CD4-positive, alpha-beta T cell treated with Interleukin-12 subunit alpha and Interleukin-12 subunit beta, for 1 hour (primary cell): ENCODE data around the gene TRIM63.

Experiments used
- DNase-seq: peaks from one replicate; pipeline ENCODE4 v3.0.0-alpha.2; 2020

TRIM63 gene

DNA sequence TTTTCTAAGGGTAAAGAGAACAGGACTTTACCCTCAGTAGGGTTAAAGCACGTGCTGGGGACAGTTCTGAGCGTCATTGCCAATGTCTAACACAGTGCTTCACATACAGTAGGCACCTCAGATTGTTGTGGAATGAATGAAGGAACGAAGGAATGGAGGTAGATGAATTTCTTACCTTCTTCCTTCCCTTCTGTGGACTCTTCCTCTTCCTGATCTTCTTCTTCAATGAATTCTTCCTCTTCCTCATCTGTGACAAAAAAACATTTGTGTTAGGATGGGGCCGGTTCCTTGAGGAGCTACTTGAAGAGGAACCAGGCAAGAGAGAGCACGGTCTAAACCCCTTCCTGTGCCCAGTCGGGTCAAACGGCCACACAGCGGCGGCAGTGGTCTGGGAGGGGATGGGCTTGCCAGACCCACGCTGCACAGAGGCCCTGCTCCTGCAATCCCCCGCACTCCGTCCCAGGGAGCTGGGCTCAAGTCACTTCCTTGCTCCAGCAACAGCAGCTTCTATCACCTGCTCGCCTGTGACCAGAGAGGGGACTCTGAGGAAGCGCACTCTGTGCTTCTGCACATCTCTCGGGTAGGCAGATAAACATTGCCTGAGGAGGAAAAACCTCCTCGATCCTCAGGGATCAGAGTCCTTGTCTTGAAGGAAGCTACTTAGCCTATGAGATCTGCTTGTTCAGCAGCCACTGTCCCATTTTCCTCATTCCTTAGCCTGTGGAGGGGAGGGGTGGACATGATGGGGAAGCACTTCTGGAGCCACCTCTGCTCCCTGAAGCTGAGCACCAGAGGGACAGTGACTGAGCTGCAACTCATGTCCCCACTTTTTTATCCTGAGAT lies 13.5 kb downstream of the TRIM63 start:
- DNase-seq: no peak

- DNase-seq: no peak
Measured at GRCh38 chr1:26050248-26050640, 17.2 kb downstream of the TRIM63 start.

DNA sequence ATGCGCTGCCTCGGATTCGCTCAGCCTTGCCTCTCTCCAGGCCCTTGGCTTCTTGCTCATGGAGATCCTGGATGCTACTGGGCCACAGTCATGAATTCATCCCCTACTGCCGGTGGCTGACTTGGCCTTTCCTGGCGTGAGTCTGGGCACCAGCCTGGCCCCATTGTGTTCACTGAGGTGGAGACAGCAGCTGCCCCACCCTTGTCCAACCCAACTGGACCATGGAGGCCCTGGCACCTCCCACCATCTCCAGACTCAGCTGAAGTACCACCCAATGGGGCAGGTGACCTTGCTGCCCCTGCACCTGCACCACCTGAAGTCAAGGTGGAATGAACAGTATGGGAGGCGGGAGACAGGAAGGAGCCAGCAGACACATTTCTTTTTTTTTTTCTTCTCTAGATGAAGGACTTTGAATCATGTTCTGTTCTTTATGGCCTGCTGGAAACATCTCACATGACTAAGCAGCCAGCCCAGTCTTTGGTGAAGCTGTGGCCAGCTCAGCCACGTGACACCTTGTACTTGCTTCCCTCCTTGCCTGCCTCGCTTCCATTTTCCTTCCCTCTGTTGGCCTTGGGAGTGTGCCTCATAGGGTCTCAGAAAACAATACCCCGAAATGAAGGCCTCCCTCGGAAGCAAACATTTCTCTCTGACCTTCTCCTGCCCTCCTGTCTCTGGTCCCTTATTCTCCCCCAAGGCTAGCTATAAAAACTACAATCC lies 17.7 kb downstream of the TRIM63 start:
- no peak for DNase-seq

- no peak for DNase-seq
Measured at GRCh38 chr1:26047278-26047874, 20.1 kb downstream of the TRIM63 start.

DNA sequence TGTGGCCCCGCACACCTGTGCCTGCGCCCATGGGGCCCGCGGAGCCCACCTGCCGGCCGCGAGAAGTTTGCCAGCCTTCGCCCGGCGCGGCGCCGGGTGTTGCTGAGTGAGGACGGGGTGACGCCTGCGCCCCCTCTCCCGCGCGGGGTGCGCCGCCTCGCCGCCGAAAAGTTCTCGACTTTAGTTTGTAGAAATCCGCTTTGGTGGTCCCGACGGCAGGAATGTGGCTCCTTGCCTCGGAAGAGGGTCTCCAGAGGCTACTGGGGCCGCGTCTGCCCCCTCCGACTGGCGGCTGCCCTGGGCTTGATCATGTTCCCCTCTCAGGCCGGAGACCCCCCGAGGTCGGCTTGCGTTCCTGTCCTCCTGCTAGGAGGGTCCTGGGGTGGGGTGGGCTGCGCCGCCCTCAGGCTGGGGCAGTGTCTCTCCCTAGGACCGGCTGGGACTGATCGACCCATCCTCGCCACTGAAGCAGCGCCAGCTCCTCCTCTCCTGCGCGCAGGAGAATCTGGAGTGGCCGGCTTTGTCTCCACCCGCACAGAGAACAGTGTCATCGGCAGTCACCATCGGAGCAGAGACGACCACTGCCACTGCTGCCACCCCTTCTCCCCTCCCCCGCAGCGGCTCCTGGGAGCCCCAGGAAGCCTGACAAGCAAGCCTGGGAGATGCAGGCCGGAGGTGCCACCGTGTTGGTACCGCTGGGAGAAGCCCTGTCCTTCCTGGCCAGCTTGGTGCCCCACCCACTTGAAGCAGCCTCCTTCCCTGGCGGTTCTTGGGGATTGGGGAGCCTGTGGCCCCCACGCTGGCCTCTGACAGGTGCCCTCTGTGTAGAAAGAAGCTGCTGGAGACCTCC lies 21.0 kb downstream of the TRIM63 start:
- no peak for DNase-seq

DNA sequence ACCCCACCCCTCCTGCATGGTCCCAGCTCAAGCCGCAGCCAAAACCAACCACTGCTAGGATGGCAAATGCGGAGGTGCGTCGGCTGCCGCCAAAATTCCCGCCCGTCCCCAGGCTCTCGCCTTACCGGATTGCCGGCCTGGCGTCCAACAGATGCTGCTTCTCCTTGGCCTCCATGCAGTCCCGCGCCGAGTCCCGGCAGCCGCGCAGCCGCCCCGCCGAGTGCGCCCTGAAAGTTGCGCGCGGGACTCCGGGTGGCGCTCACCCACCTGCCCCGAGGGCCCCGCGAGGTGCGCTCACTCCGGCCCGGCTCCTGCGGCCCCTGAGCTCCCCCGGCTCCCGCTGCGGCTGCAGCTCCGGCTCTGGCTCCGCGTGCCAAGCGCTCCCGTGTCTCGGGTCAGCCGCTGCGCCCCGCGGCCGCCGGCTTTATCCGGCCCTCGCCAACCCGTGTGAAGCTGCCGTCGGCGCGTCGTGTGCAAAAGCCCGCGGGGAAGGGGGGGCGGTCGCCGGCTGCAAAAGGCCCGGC lies 21.6 kb downstream of the TRIM63 start, which contains the start of gene SLC30A2:
Gene SLC30A2 (minus strand): TSS at position 397 of the 524 bp plus-strand sequence. CDS start 222 bp downstream, at position 175.
- DNase-seq: no peak

GRCh38 chr1:26044971-26045721 lies 22.3 kb downstream of the TRIM63 start:
- no peak for DNase-seq

DNA sequence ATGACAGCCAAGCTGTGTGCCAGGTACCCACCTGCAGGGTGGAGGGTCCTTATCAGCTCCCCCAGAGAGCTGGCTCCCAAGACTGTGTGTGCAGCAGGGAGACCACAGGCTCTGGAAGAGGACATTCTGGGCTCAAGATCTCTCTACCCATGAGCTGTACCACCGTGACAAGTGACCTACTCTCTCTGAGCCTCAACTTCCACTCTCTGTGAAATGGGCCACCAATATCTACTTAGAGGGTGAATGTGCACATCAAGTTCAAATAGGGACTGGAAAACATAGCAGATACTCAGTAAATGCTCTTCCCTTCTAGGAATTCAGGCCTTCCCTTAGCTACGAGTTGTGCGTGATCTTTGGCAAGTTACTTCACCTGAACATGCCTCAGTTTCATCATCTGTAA lies 23.0 kb downstream of the TRIM63 start:
- no peak for DNase-seq

GRCh38 chr1:26043765-26044164 lies 23.7 kb downstream of the TRIM63 start:
- no peak for DNase-seq

DNA sequence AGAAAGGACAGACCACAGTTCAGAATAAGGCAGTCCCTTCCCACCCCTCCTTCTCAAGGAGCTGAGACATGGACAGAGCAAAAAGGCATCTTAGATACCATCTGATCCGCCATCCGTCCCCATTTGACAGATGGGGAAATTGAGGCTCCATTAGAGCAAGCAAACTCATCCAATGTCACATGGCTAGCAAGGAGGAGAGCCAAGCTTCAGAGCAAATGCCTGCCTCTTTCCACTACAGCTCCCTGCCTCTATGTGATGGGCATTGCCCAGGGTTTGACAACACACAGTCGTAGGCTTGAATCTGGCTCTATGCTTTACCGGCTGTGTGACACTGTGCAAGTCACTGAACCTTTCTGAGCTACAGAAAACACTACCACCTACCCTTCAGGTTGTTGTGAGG lies 25.5 kb downstream of the TRIM63 start:
- DNase-seq: no peak

DNA sequence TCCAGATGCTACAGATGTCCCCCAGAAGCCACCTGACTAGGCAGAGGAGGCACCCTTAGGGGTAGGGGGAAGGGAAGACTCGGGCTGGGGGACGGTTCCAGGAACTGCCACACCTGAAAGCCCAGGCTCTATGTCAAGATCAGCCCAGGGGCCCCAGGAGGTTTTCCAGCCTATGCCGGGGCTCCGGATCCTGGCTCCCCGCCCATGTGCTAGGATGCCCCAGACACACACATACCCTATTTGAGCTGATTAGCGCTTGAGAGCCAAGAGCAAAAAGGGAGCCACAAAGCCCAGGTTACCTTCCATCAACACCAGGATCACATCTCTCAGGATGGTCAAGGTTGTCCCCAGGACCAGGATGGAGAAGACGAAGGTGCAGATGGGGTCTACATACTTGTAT lies 26.0 kb downstream of the TRIM63 start:
- no peak for DNase-seq

GRCh38 chr1:26038904-26039303 lies 28.5 kb downstream of the TRIM63 start:
- no peak for DNase-seq

- DNase-seq: no peak
Measured at GRCh38 chr1:26038477-26038876, 29.0 kb downstream of the TRIM63 start.

DNA sequence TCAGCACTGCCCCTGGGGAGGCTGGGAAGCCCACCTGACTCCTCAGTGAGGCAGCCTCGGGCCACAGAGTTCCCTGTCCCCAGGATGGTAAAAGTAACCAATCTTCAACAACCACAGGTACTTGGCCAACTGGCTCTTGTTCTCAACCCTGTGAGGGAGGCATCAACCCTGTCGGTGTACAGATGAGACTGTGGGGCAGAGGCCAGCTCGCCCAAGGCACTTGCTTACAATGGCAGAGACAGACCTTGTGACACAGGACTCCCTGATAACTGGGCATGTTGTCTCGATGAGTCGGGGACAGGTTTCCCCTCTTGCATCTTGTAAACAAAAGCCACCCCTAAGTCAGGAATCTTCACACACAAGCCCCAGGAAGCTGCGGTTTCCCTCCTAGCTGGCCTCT lies 29.5 kb downstream of the TRIM63 start:
- no peak for DNase-seq

DNA sequence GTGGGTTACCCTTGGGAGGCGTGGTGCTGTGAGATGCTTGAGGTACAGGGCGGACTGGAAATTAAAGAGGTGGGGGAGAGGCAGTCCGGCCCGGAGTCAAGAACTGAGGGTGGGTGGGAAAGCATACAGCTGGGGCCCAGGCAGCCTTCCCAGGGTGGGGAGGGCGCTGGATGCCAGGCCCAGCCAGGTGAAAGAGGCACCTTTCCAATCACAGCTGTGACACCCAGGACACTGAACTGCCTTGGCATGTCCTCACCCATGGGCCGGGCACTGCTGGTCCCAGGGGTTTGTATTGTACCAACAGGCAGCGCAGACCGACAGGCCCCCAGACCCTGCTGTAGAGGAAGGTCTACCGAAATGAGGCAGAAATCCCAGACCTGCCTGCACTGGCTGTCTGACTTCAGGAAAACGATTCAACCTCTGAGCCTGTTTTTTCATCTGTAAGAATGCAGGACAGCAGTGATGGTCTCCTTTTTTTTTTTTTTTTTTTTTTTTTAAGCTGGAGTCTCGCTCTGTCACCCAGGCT lies 30.6 kb downstream of the TRIM63 start:
- no peak for DNase-seq

- DNase-seq: peak; percentile 79
Measured at GRCh38 chr1:26035959-26036755, 31.3 kb downstream of the TRIM63 start.

DNA sequence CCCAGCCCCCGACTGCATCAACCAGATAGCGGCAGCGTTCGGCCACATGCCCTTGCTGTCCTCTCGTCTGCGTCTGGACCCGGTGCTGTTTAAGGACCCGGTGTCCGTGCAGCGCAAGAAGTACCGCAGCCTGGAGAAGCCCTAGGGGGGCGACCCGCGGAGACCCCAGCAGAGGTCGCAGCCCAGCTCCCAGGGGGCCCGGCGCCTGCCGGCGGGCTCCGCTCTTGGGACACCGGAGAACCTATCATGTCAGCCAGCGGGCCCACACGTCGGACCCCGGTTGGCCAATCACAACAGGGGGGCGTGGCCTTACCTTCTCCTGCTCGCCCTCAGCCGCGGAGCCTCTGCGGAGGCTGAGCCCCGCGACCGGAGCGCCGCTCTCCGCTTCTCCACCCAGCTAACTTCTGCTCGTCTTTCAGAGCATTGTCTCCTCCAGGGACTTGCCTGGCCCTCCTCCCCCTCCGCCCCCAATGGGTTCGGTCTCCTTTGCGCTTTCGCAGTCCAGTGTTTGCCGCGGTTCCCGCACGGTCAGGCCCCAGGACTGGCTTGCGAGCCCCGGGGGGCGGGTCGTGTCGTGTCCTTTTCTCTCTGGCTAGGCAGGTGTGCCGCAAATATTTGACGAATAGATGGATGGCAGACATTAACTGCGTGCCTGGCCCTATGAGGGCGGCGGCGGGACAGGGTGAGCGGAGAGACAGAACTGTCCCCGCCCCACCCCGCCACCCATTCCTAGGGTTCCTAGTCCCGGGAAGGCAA lies 32.0 kb downstream of the TRIM63 start:
- DNase-seq: peak; percentile 94

DNA sequence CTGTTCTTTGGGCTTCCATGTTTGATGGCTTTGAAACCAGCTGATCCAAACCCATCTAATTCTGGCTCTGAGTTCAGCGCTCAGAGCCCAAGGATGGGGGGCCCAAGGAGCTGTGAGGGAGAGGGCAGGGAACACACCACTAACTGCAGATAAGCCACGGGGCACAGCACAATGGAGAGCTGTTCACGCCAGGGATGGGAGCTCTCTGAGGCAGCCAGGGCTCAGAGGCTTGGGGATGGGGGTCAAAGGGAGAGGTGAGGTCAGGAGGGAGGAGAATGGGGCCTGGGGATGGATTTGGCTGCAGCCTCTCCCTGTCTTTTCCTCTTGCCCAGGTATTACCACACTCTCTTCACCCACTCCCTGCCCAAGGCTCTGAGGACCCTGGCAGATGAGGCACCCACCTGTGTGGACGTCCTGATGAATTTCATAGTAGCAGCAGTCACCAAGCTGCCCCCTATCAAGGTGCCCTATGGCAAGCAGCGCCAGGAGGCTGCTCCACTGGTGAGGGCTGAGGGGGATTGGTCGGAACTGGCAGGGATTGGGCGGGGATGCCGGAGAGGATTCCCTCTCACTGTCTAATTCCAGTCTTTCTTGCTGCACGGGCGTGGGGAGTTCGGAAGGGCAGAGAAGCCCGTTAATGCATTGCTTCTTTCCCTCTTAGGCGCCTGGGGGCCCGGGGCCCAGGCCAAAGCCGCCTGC lies 32.8 kb downstream of the TRIM63 start:
- DNase-seq: no peak

DNA sequence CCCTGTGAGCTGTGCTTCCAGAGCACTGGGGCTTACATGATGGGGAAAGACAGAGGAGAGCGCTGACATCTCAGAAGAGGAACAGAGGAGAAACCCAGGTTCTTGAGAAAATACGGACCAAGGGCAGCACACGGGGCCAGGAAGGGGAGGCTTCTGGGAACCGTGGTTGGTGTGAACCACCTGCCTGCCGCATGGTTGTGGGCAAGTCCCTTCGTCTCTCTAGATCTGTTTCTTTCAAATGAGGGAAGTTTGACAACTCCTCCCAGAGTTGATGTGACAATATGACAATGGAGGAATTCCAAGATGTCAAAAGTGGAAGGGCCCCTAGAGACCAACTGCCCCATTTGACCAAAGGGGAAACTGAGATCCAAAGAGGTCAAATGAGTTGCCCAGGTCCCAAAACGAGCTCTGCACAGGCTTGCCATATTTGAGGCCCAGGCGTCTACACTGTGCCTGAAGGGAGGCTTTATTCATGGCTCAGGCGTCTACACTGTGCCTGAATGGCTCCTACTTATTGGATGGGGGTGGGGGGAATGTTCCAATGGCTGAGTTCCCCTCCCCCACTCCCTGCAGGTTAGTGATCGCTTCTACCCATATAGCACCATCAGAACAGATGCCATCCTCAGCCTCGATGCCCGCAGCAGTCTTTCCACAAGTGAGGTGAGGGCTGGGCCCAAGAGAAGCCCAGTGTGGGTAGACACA lies 34.6 kb downstream of the TRIM63 start:
- DNase-seq: no peak
